OCI-LY3 (cell line): ENCODE data around the gene OR4F6.

Experiments
- H2AFZ ChIP-seq: fragments of 200-600, 300-600 bp; shearing (Covaris generic); 2 replicates; pipeline ENCODE4 v1.6.0; 2014; ENCODE audit warnings: antibody characterized with exemption, low read depth, low read length
- H3K27ac ChIP-seq: fragments of 200-600, 300-600 bp; sonication (generic); 2 replicates; pipeline ENCODE4 v1.5.1; 2014; ENCODE audit warnings: mild to moderate bottlenecking, low read length, moderate library complexity, mixed read lengths
- H3K27me3 ChIP-seq: fragments of 200-600, 300-600 bp; sonication (generic); 2 replicates; pipeline ENCODE4 v1.6.1; 2014; ENCODE audit warnings: low read depth, low read length, mixed read lengths
- H3K36me3 ChIP-seq: fragments of 200-600, 300-600 bp; sonication (generic); replicated peaks from 2 replicates; pipeline ENCODE3; 2014; ENCODE audit warnings: low read depth, low read length, mixed read lengths
- H3K4me1 ChIP-seq: fragments of 300-600, 200-600 bp; sonication (generic); 2 replicates; pipeline ENCODE4 v1.6.1; 2014; ENCODE audit warnings: low read length, mixed read lengths
- H3K4me2 ChIP-seq: fragments of 200-600, 300-600 bp; sonication (generic); 2 replicates; pipeline ENCODE4 v1.6.1; 2014; ENCODE audit warnings: low read length, mixed read lengths
- H3K4me3 ChIP-seq: fragments of 300-600, 200-600 bp; sonication (generic); 2 replicates; pipeline ENCODE4 v1.5.1; 2014; ENCODE audit warnings: antibody characterized with exemption, mild to moderate bottlenecking, low read length, moderate library complexity
- H3K79me2 ChIP-seq: fragments of 300-600, 200-600 bp; shearing (Covaris generic); 2 replicates; pipeline ENCODE4 v1.6.1; 2014; ENCODE audit warnings: mild to moderate bottlenecking, low read length, mixed read lengths
- H3K9ac ChIP-seq: fragments of 300-600, 200-600 bp; shearing (Covaris generic); 2 replicates; pipeline ENCODE4 v1.6.0; 2014; ENCODE audit warnings: mild to moderate bottlenecking, low read length, moderate library complexity
- H3K9me3 ChIP-seq: fragments of 200-600, 300-600 bp; shearing (Covaris generic); 2 replicates; pipeline ENCODE4 v1.6.1; 2014; ENCODE audit warnings: low read length, mixed read lengths; ENCODE audit not compliant: insufficient read depth
- H4K20me1 ChIP-seq: fragments of 200-600, 300-600 bp; sonication (generic); 2 replicates; pipeline ENCODE4 v1.6.1; 2016; ENCODE audit warnings: low read length, mixed read lengths; ENCODE audit not compliant: insufficient read depth
- EZH2phosphoT487 ChIP-seq: fragments of 200-600 bp; shearing (Covaris generic); IDR thresholded peaks from 2 replicates; pipeline ENCODE4 v1.6.1; 2018; ENCODE audit warnings: antibody characterized with exemption, mixed run types, low read depth
- TF ChIP-seq, protein P1 (sequence below): fragments of 200-600, 300-600 bp; sonication (generic); IDR thresholded peaks from 2 replicates; pipeline ENCODE4 v1.5.1; 2014; ENCODE audit warnings: antibody characterized with exemption, low read length, low read depth

The OR4F6 gene

DNA sequence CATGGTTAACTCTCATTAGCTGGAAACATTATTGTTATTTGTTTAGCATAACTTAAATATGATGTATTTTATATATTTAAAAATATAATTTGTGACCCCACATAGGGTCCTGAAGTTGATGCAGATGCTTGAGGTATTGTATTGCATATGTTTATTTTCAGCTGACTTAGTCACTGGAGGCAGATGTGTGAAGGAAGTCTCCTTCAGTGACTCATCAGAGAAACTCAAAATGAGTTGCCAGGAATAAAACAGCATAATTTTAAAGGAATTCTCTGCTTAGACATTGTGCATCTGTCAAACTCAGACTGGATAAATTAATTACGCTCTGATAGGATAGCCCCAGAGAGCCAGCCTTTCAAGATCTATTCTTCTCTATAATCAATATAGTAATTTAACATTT lies 7.9 kb upstream of the OR4F6 start:
- no peak overlapping the region for H2AFZ ChIP-seq
- no peaks in the 10 kb centered on the region for H3K9me3 ChIP-seq
- H4K20me1 ChIP-seq: no peaks in the 10 kb centered on the region
- H3K27ac ChIP-seq: no peak overlapping the region
- no peak overlapping the region for H3K4me2 ChIP-seq
- H3K79me2 ChIP-seq: no peaks in the 10 kb centered on the region
- no peak overlapping the region for H3K4me3 ChIP-seq
- H3K27me3 ChIP-seq: peaks cover 12% of the 10 kb centered on the region; the same call in 1 of the 2 replicates
- no peaks in the 10 kb centered on the region for H3K36me3 ChIP-seq
- no peak overlapping the region for H3K9ac ChIP-seq
- TF ChIP-seq, protein P1, sequence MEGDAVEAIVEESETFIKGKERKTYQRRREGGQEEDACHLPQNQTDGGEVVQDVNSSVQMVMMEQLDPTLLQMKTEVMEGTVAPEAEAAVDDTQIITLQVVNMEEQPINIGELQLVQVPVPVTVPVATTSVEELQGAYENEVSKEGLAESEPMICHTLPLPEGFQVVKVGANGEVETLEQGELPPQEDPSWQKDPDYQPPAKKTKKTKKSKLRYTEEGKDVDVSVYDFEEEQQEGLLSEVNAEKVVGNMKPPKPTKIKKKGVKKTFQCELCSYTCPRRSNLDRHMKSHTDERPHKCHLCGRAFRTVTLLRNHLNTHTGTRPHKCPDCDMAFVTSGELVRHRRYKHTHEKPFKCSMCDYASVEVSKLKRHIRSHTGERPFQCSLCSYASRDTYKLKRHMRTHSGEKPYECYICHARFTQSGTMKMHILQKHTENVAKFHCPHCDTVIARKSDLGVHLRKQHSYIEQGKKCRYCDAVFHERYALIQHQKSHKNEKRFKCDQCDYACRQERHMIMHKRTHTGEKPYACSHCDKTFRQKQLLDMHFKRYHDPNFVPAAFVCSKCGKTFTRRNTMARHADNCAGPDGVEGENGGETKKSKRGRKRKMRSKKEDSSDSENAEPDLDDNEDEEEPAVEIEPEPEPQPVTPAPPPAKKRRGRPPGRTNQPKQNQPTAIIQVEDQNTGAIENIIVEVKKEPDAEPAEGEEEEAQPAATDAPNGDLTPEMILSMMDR: no peak
- TF ChIP-seq EZH2phosphoT487: no peak
- H3K4me1 ChIP-seq: no peaks in the 10 kb centered on the region

DNA sequence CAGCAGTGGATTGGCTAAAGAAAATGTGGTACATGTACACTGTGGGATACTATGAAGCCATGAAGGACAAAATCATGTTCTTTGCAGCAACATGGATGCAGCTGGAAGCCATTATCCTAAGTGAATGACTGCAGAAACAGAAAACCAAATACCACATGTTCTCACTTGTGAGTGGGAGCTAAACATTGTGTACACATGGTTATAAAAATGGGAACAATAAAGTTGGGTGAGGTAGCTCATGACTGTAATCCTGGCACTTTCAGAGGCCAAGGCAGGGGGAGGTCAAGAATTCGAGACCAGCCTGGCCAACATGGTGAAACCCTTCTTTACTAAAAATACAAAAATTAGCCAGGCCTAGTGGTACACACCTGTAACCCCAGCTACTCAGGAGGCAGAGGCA lies 3.6 kb upstream of the OR4F6 start:
- TF ChIP-seq EZH2phosphoT487: no peak
- TF ChIP-seq, protein P1: no peak
- Histone ChIP-seq H3K9me3 (no peaks in the 10 kb centered on the region), H3K79me2 (no peaks in the 10 kb centered on the region), H3K4me1 (no peaks in the 10 kb centered on the region), H3K36me3 (no peaks in the 10 kb centered on the region), H3K4me3 (no peak overlapping the region), H3K4me2 (no peak overlapping the region), H2AFZ (no peak overlapping the region), H4K20me1 (no peaks in the 10 kb centered on the region), H3K27me3 (peaks cover 17% of the 10 kb centered on the region; the same call in 1 of the 2 replicates), H3K27ac (no peak overlapping the region), H3K9ac (no peak overlapping the region)

DNA sequence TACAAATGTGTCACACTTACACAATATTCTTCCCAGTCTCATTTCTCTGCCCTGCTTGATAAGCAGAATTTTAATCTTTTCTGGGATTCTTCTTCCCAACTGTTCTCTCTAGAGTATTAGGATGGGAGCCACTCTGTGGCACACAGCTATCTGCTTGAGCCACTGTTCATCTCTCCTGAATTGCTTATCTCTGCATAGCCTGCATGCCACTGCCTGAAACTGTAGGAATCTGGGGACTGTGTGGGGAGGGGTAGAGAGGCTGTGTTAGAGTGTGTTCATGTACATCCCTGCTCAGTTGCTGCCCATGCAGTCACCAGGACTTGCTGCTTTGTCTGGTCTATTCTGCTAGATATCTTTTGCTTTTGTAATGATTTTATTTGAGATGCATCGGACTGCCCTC lies 2.3 kb upstream of the OR4F6 start:
- Histone ChIP-seq H4K20me1 (no peaks in the 10 kb centered on the region), H3K27ac (no peak overlapping the region), H3K4me2 (no peak overlapping the region), H3K27me3 (peaks cover 17% of the 10 kb centered on the region; the same call in 1 of the 2 replicates), H3K36me3 (no peaks in the 10 kb centered on the region), H3K9ac (no peak overlapping the region), H3K79me2 (no peaks in the 10 kb centered on the region), H2AFZ (no peak overlapping the region), H3K4me3 (no peak overlapping the region), H3K4me1 (no peaks in the 10 kb centered on the region), H3K9me3 (no peaks in the 10 kb centered on the region)
- no peak for TF ChIP-seq EZH2phosphoT487

DNA sequence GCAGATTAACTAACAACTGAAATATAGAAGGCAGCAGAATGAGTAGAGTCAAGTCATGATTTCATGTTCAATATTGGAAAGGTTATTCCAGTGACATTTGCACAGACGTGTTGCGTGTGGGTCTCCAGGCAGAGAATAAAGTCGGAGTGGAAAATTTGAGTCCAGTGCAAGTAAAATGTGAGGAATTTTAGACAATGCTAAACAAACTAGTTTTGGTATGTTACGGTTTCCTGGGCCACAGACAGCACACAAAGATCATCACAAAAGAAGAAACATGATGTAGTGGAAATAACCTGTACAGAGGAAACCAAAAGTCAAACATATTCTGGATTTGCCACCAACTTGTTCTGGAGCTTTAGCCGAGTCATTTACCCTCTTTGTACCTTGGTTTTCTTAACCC lies 367 bp downstream of the OR4F6 start:
- H3K9ac ChIP-seq: no peak overlapping the region
- H3K79me2 ChIP-seq: no peaks in the 10 kb centered on the region
- H2AFZ ChIP-seq: no peak overlapping the region
- no peaks in the 10 kb centered on the region for H3K36me3 ChIP-seq
- no peak for TF ChIP-seq EZH2phosphoT487
- TF ChIP-seq, protein P1: no peak
- no peak overlapping the region for H3K27ac ChIP-seq
- no peak overlapping the region for H3K4me3 ChIP-seq
- peaks cover 12% of the 10 kb centered on the region; the same call in 1 of the 2 replicates for H3K27me3 ChIP-seq
- H3K4me2 ChIP-seq: no peak overlapping the region
- no peaks in the 10 kb centered on the region for H4K20me1 ChIP-seq
- H3K9me3 ChIP-seq: no peaks in the 10 kb centered on the region
- H3K4me1 ChIP-seq: no peaks in the 10 kb centered on the region

DNA sequence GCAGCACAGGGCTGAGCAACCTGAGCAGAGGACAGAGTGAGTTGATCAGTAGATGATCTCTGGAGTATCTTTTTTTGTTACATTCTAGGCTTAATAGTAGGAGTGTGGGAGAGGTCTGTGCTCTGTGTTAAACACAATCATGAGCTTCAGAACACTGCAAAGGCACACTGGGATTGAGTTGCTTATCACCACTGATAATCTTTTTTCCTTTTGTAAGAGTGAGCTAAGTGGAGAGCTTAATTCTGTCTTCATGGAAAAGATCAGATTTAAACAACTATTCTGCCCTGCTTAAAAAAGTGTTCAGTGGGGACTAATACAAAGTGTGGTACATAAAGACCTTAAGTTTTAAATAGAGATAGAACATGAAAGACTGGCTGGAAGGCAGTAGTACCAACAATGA lies 1.1 kb downstream of the OR4F6 start:
- H3K4me2 ChIP-seq: no peak overlapping the region
- peaks cover 12% of the 10 kb centered on the region; the same call in 1 of the 2 replicates for H3K27me3 ChIP-seq
- H3K4me3 ChIP-seq: no peak overlapping the region
- H3K79me2 ChIP-seq: no peaks in the 10 kb centered on the region
- H2AFZ ChIP-seq: no peak overlapping the region
- no peaks in the 10 kb centered on the region for H3K36me3 ChIP-seq
- H3K27ac ChIP-seq: no peak overlapping the region
- TF ChIP-seq EZH2phosphoT487: no peak
- TF ChIP-seq, protein P1: no peak
- no peaks in the 10 kb centered on the region for H3K4me1 ChIP-seq
- H3K9ac ChIP-seq: no peak overlapping the region
- no peaks in the 10 kb centered on the region for H3K9me3 ChIP-seq
- no peaks in the 10 kb centered on the region for H4K20me1 ChIP-seq
